Lung microvascular endothelial cell (primary cell): ENCODE results near the gene NUP98. TPM values are rescaled to one million over a fixed set of nuclear protein-coding genes. Genes with fewer than 3 reads are reported as not detected.

Experiments
- DNase-seq, 2 donors: peaks; one replicate each; pipeline versions ENCODE4 v3.0.0 to v3.0.0-alpha.2; 2010; ENCODE audit warnings: low read depth in 2 of 2
- total RNA-seq: library from RNA; depleted of rRNA; stranded (reverse); fragments of >200 nt; gene quantifications from 2 replicates; pipeline ENCODE4 v1.2.1, GENCODE V29; 2014

Gene NUP98
- total RNA-seq: 66.5 and 70.8 TPM in 2 replicates

DNA sequence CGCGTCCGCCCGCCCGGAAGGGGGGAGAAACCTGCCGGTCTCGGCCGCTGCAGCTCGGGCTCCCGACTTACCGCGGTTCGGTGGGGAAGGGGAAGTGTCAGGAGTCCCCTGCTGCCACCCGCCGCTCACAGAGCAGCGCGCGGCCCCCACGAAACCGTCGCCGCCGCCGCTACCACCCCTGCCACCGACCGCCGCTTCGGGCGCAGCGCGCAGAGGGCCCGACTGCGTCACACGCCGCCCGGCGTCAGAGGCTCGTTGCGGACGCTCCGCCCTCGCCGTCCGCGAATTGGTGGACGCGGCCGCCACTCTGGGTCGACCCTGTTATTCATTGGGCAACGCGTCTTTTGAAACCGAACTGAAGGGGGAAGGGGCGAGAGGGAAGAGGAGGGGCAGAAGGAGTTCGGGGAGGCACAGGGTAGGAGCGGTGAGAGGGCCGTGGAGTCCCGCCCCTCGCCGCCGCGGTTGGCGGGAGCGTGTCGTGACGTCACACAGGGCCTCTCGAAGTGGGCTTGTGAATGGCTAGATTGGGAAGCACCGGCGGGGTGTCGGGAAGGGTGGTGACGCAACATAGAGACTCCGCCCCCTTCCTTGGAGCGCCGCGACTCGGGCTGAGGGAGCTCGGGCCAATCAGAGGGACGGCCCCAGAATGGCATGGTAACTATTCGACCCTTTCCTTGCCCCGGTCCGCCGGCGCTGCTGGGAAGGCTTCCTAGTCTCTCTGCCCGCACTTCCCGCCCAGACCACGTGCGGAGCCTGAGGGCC lies at the start of gene NUP98:
Gene NUP98, minus strand, starts transcription at position 226 of the 762 bp plus-strand sequence. CDS start 15,437 bp downstream, outside the sequence.
- DNase-seq: peak; percentile 100

DNA sequence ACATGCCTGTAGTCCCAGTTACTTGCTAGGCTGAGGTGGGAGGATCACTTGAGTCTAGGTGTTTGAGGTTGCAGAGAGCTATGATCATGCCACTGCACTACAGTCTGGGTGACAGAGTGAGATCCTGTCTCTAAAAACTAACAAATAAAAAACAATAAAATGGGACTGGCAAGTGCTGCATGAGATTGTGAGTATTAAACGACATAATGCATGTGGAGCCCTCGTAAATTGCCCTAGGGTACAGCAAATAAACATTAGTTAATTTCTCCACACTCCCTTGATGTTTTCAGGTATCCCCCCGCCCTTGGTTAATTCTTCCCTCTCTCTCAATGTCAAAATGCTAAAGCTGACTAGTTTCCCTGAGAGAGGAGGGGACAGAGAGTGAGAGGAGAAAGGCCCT lies 48.3 kb upstream of the NUP98 start:
- no peak for DNase-seq

GRCh38 chr11:3845246-3845645 lies 47.9 kb upstream of the NUP98 start:
- DNase-seq: no peak

- no peak for DNase-seq
Observed at GRCh38 chr11:3843326-3843725, 46.0 kb upstream of the NUP98 start.

GRCh38 chr11:3841426-3842350 lies 44.3 kb upstream of the NUP98 start:
- peak; percentile 80 to 86 for DNase-seq

DNA sequence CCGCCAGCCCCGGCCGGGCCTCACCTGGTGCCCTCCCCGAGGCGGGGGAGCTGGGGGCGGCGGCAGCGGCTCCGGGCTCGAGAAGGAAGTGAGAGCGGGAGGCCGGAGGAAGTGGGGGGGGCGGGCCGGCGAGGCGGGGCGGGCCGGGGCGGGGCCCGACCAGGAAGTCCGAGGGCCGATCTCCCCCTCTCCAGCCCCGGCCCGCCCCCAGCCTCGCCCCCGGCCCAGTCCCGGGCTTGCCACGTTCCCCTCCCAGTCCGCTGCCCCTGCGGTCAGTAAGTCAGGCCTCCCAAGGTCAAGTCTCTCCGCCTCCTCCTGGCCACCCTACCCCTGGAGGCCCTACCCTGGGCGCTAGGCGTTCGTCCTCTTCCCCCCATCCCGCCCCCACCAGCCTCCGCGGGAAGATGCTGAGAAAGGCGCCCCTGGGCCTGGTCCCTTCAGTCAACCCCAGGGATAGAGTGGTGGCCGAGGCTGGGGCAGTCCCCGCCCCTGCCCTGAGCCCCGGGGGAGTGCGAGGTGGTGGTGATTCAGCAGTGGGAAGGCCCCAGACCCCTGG lies 43.6 kb upstream of the NUP98 start, which contains the start of gene RHOG:
Gene RHOG, minus strand, starts transcription at position 90 of the 556 bp plus-strand sequence. CDS start 12,821 bp downstream, outside the sequence.
- peak; percentile 78 to 79 for DNase-seq

GRCh38 chr11:3840004-3840869 lies 42.9 kb upstream of the NUP98 start:
- DNase-seq: peak in 1 of 2 donors; percentile 20

DNA sequence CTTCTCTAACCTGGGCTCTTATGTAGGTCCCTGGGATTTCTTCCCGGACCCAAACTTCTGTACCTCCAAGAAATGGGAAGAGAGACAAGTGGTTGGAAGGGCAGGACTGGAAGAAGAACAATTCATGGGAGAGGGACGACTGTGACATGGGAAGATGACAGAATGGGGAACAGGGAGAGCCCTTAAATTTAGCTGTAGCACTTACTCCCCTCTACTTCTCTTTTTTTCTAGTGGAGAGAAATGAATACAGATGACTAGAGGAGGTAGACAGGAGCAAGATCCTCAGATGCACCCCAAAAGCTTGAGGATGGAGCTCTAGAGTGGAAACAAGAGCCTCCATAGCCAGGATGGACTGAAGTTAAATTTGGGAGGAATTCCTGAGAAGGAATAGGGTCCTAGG lies 41.1 kb upstream of the NUP98 start:
- DNase-seq: no peak

DNA sequence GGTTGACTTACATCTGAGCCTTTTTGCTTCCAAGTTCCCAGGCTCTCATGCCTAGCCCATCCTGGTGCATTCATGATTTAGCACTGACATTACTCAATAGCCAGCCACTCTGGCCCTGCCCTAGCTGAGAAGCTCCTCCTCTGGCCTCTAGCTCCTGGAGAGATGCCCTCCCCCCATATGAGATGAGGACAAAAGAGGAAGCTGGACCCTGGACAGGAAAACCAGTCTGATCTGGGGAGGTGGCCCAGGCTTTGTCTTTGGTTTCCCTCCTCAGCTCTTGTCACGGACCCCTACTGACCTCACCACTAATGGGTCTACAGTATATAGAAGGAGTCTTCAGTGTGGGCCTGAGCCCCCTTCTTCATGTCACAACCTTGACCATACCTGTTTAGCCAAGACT lies 40.4 kb upstream of the NUP98 start:
- peak in 1 of 2 donors; percentile 47 for DNase-seq

GRCh38 chr11:3836903-3837302 lies 39.5 kb upstream of the NUP98 start:
- peak in 1 of 2 donors; percentile 27 for DNase-seq

DNA sequence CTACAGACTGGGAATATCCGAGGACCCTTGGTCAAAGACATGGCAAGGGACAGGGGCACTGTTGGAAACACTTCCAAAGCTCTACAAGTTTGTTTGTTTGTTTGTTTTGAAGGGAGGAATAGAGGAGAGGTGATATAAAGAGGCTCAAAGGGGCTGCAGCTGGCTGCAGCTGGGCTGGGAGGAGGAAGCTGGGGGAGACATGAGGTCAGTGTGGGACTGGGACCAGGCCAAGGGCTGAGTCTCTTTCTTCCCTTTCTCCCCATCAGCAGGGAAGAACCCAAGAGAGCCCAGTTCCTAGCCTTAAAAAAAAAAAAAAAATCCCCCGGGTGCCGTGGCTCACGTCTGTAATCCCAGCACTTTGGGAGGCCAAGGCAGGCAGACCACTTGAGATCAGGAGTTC lies 38.4 kb upstream of the NUP98 start:
- no peak for DNase-seq

DNA sequence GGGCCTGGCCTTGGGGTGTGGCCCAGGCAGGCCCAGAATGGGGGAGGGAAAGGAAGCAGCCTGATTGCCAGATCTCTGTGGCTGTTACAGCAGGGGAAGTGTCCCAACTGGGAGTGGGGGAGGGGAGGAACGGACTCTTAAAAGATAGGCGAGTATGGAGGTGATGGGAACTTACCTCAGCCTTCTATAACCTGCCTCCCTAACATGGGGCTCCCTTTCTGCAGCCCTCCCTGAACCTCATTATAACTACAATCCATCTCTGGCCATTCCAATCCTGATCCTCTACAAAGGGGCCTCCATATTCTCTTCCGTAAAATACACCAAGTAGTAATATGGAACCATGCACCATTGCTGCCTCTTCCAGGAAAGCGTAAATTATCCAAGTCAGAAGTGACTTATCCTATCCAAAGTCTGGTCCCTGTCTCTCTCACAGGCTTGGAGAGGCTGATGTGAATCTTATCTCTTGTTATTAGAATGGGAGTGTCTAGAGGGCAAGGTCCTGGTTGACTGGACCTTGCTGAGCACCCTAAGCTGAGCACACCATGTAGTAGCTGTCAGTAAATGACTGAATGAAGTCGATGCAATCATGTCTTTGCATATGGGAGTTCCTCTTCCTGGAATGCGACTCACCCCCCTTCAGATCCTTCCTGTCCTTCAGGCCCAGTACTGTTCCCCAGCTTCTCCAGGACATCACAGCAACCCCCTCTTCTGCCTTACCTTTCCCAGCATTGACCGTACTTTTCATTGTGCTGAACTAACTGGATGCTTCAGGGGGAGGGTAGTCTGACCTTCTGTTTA lies 37.5 kb upstream of the NUP98 start:
- DNase-seq: peak in 1 of 2 donors; percentile 64

DNA sequence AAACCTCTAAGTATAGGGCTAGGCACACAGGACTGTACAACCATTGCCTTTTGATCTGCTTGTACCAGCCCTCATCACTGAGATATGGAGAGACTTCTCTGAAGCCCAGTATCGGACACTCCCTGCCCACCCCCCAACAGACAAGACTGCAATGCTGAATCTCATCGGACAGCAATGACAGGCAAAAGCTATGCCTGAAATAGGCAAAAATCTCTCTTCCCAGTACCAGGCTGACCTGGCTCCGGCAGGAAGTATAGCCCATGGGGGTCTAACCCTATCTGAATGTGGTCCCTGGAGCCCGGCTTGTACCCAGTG lies 37.0 kb upstream of the NUP98 start:
- DNase-seq: no peak

GRCh38 chr11:3833449-3833848 lies 36.1 kb upstream of the NUP98 start:
- DNase-seq: no peak

DNA sequence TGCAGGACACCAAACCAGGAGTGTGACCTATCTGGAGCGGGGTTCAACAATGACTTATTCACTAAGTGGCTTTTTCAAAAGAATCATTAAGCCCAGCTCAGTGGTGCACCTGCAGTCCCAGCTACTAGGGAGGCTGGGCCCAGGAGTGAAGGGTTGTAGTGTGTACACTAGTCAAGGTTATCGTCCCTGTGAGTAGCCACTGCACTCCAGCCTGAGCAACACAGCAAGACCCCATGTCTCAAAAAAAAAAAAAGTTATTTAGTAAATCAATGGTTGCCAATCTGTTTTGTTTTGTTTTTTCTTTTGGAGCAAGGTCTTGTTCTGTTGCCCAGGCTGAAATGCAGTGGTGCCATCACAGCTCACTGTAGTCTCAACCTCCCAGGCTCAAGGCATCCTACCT lies 35.5 kb upstream of the NUP98 start:
- no peak for DNase-seq

DNA sequence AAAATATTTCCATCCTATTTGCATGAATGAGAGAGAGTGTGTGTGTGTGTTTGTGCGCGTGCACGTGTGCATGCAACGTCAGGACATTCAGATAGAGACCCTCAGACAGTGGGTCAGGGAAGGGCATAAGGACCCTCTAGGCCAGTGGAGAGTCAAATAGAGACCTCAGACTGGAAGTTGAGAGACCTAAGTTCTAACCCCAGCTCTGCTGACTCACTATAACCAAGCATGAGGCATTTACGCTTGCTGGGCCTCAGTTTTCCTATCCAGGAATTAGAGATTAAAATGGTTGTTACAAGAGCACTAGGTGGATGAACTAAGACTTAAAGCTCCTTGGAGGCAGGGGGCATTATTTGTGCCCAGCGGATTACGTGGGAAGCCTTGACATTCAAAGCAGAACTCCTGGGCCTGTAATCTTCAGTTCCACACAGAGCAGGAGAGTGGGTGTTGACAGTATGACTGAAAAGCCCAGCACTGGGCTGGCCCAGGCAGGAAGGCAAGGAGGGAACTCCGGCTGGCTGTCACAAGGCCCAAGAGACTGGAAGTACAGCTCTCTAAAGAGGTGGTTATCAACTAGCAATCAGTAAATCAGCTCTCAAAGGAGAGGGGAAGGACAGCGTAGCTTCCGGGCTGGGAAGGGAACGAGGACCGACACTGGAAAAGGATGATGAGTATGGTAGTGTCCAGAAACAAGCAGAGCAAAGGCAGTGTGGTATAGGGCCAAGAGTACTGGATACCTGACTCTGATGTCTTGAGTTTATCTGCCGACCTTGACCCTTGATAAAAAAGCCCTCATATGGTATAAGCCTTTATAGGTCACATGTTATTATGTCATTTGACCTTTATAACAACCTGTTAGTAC lies 34.3 kb upstream of the NUP98 start:
- DNase-seq: no peak

- no peak for DNase-seq
Observed at GRCh38 chr11:3830730-3831129, 33.4 kb upstream of the NUP98 start.

- DNase-seq: no peak
Observed at GRCh38 chr11:3830088-3830487, 32.7 kb upstream of the NUP98 start.

DNA sequence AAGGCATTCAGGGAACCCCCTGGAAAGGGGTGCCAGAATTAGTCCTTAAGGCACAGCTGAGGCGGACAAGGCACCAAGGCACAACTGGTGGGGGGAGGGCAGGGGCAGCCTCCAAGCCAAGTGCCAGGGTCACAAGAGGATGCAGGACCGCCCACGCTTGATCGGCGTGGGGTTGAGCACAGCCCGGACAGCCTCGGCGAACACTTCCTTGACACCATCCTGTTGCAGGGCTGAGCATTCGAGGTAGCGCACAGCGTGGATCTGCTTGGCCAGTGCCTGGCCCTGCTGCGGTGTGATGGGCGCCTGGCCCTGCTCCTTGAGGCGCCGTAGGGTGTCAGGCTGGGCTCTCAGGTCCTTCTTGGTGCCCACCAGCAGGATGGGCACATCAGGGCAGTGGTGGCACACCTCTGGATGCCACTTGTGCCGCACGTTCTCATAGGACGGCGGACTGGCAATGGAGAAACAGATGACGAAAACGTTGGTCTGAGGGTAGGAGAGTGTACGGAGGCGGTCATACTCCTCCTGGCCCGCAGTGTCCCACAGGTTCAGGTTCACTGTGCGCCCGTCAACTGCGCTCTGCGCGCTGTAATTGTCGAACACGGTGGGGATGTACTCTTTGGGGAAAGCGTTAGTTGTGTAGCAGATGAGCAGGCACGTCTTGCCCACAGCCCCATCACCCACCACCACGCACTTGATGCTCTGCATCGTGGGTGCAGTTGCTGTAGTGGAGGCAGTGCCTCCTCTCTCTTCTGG lies 30.3 kb upstream of the NUP98 start:
- DNase-seq: no peak
